GM12864 (cell line): ENCODE results near the gene SCARF1.

ENCODE experiments used
- DNase-seq: peaks from one replicate; pipeline ENCODE4 v3.0.0-alpha.2; 2011; ENCODE audit warnings: low read depth
- H3K4me3 ChIP-seq: 2 replicates; pipeline ENCODE4 v1.5.1; 2011; ENCODE audit warnings: mild to moderate bottlenecking, low read depth, low read length, control low read depth
- TF ChIP-seq, protein P1 (sequence below): IDR thresholded peaks from 2 replicates; pipeline ENCODE4 v1.5.1; 2011; ENCODE audit warnings: low read depth, mild to moderate bottlenecking, moderate library complexity, low read length, control low read depth, inconsistent platforms; ENCODE audit errors: missing control alignments

Gene SCARF1

GRCh38 chr17:1646199-1646875, 805 bp upstream of the SCARF1 start:
- TF ChIP-seq, protein P1, sequence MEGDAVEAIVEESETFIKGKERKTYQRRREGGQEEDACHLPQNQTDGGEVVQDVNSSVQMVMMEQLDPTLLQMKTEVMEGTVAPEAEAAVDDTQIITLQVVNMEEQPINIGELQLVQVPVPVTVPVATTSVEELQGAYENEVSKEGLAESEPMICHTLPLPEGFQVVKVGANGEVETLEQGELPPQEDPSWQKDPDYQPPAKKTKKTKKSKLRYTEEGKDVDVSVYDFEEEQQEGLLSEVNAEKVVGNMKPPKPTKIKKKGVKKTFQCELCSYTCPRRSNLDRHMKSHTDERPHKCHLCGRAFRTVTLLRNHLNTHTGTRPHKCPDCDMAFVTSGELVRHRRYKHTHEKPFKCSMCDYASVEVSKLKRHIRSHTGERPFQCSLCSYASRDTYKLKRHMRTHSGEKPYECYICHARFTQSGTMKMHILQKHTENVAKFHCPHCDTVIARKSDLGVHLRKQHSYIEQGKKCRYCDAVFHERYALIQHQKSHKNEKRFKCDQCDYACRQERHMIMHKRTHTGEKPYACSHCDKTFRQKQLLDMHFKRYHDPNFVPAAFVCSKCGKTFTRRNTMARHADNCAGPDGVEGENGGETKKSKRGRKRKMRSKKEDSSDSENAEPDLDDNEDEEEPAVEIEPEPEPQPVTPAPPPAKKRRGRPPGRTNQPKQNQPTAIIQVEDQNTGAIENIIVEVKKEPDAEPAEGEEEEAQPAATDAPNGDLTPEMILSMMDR = no peak
- H3K4me3 ChIP-seq = no peak overlapping the region
- DNase-seq = no peak

- H3K4me3 ChIP-seq = peak overlapping the region; percentile 61; the same call in 1 of the 2 replicates
- no peak for DNase-seq
- TF ChIP-seq, protein P1 = no peak
Observed at GRCh38 chr17:1644493-1645206, 882 bp downstream of the SCARF1 start.

- TF ChIP-seq, protein P1 = no peak
- H3K4me3 ChIP-seq = peak overlapping the region; percentile 61
- DNase-seq = no peak
Observed at GRCh38 chr17:1643999-1644492, 1.5 kb downstream of the SCARF1 start.

DNA sequence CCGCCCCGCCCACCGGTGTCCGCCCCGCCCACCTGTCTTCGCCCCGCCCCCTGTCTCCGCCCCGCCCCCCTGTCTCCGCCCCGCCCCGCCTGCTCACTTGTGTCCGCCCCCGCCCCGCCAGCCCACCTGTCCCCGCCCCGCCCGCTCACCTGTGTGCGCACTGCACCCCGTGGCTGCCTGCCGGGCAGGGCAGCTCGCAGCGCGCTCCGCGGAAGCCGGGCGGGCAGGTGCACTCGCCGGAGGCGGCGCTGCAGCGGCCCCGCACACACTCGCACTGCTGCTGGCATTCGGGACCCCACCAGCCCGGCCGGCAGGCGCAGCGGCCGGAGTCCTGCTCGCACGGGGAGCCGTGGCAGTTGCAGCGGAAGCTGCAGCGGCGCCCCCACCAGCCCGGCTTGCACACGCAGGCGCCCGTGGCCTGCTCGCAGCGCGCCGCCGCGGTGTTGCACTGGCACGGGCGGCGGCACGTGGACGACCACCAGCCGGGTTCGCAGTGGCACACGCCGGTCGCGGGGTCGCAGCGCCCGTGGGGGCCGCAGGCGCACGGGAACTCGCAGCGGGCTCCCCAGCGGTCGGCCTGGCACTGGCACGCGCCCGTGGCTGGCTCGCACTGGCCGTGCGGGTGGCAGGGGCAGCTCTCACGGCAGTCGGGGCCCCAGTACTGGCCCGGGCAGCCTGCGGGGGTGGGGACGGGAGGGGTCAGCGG, 2.1 kb downstream of the SCARF1 start:
- TF ChIP-seq, protein P1 = peak; percentile 45
- DNase-seq = no peak
- H3K4me3 ChIP-seq = peak overlapping the region; percentile 61

DNA sequence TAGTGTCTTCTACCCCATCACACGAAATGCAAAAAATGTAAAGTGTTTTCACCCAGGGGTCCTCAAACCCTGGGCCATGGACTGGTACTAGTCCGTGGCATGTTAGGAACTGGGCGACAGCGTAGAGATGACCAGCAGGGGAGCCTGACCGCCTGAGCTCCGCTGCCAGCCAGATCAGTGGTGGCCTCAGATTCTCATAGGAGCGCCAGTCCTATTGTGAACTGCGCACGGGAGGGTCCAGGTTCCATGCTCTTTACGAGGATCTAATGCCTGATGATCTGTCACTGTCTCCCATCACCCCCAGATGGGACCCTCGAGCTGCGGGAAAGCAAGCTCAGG, 4.5 kb downstream of the SCARF1 start:
- TF ChIP-seq, protein P1 = no peak
- no peak overlapping the region for H3K4me3 ChIP-seq
- no peak for DNase-seq

- TF ChIP-seq, protein P1 = no peak
- no peak for DNase-seq
- H3K4me3 ChIP-seq = no peak overlapping the region
Observed at GRCh38 chr17:1640329-1641064, 5.0 kb downstream of the SCARF1 start.
